ENCODE results near the gene LINC01488.

Gene LINC01488

GRCh38 chr11:69476509-69476961 lies 4.9 kb upstream of the LINC01488 start:
- DNase-seq (ENCODE audit: low read depth in 3 of 3, low spot score in 1 of 3) = no peak

GRCh38 chr11:69477086-69477485 lies 4.4 kb upstream of the LINC01488 start:
- DNase-seq (ENCODE audit: low read depth in 3 of 3, low spot score in 1 of 3) = no peak

- no peak for DNase-seq (ENCODE audit: low read depth in 3 of 3, low spot score in 1 of 3)
Measured at GRCh38 chr11:69479591-69480271, 1.7 kb upstream of the LINC01488 start.

GRCh38 chr11:69480547-69481392 lies 693 bp upstream of the LINC01488 start:
- DNase-seq (ENCODE audit: low read depth in 3 of 3, low spot score in 1 of 3) = no peak

GRCh38 chr11:69482322-69482721 lies 859 bp downstream of the LINC01488 start:
- no peak for DNase-seq (ENCODE audit: low read depth in 3 of 3, low spot score in 1 of 3)

GRCh38 chr11:69483170-69483569 lies 1.7 kb downstream of the LINC01488 start:
- no peak for DNase-seq (ENCODE audit: low read depth in 3 of 3, low spot score in 1 of 3)

- DNase-seq (ENCODE audit: low read depth in 3 of 3, low spot score in 1 of 3) = no peak
Measured at GRCh38 chr11:69483691-69484426, 2.4 kb downstream of the LINC01488 start.

- DNase-seq (ENCODE audit: low read depth in 3 of 3, low spot score in 1 of 3) = no peak
Measured at GRCh38 chr11:69484427-69485259, 3.2 kb downstream of the LINC01488 start.

GRCh38 chr11:69485337-69486041 lies 4.0 kb downstream of the LINC01488 start:
- DNase-seq (ENCODE audit: low read depth in 3 of 3, low spot score in 1 of 3) = no peak

GRCh38 chr11:69486056-69486772 lies 4.8 kb downstream of the LINC01488 start:
- DNase-seq (ENCODE audit: low read depth in 3 of 3, low spot score in 1 of 3) = no peak

- no peak for DNase-seq (ENCODE audit: low read depth in 3 of 3, low spot score in 1 of 3)
Measured at GRCh38 chr11:69486773-69487291, 5.4 kb downstream of the LINC01488 start.

- no peak for DNase-seq (ENCODE audit: low read depth in 3 of 3, low spot score in 1 of 3)
Measured at GRCh38 chr11:69487391-69487790, 5.9 kb downstream of the LINC01488 start.

- DNase-seq (ENCODE audit: low read depth in 3 of 3, low spot score in 1 of 3) = no peak
Measured at GRCh38 chr11:69487849-69488542, 6.5 kb downstream of the LINC01488 start.

- no peak for DNase-seq (ENCODE audit: low read depth in 3 of 3, low spot score in 1 of 3)
Measured at GRCh38 chr11:69488543-69488940, 7.1 kb downstream of the LINC01488 start.

- no peak for DNase-seq (ENCODE audit: low read depth in 3 of 3, low spot score in 1 of 3)
Measured at GRCh38 chr11:69489031-69489745, 7.7 kb downstream of the LINC01488 start.

- DNase-seq (ENCODE audit: low read depth in 3 of 3, low spot score in 1 of 3) = no peak
Measured at GRCh38 chr11:69489746-69490365, 8.4 kb downstream of the LINC01488 start.

GRCh38 chr11:69490516-69490915 lies 9.1 kb downstream of the LINC01488 start:
- DNase-seq (ENCODE audit: low read depth in 3 of 3, low spot score in 1 of 3) = no peak
